GM12891 (cell line): ENCODE data around the gene CD84.

ENCODE experiments used
- PAX5 ChIP-seq: IDR thresholded peaks from 2 replicates; pipeline ENCODE4 v1.6.1; 2011; ENCODE audit warnings: low read length, moderate library complexity, mild to moderate bottlenecking; ENCODE audit not compliant: insufficient read depth, severe bottlenecking
- POLR2A ChIP-seq: IDR thresholded peaks from 2 replicates; pipeline ENCODE4 v1.6.1; 2011; ENCODE audit warnings: low read depth, low read length, control low read depth
- POLR2AphosphoS5 ChIP-seq: IDR thresholded peaks from 2 replicates; pipeline ENCODE4 v1.6.1; 2011; ENCODE audit warnings: low read depth, low read length, control low read depth
- POU2F2 ChIP-seq: IDR thresholded peaks from 2 replicates; pipeline ENCODE4 v1.6.1; 2011; ENCODE audit warnings: low read depth, mild to moderate bottlenecking, control low read depth, low read length, moderate library complexity
- SPI1 ChIP-seq: IDR thresholded peaks from 2 replicates; pipeline ENCODE4 v1.6.1; 2011; ENCODE audit warnings: low read depth, low read length, control low read depth
- TAF1 ChIP-seq: IDR thresholded peaks from 2 replicates; pipeline ENCODE4 v1.6.1; 2011; ENCODE audit warnings: low read depth, low read length, control low read depth

- TF ChIP-seq POLR2A (no peak), TAF1 (no peak), POLR2AphosphoS5 (no peak), SPI1 (no peak), POU2F2 (no peak), PAX5 (no peak)
Measured at GRCh38 chr1:160576884-160577283, 2.4 kb downstream of the CD84 start.
